SK-N-MC (cell line): ENCODE data around the gene SCD5.

Experiments used
- EZH2 ChIP-seq: fragments of 200-600 bp; sonication (generic); IDR thresholded peaks from one replicate; pipeline ENCODE4 v1.6.1; 2017; ENCODE audit warnings: antibody characterized with exemption
- FOXP2 ChIP-seq: optimal IDR thresholded peaks from 2 replicates; pipeline ENCODE3; 2011; ENCODE audit warnings: mild to moderate bottlenecking, moderate library complexity; ENCODE audit not compliant: insufficient read depth; ENCODE audit errors: extremely low read length, control extremely low read depth
- POLR2AphosphoS5 ChIP-seq: IDR thresholded peaks from 2 replicates; pipeline ENCODE4 v1.6.1; 2012; ENCODE audit warnings: mild to moderate bottlenecking, low read depth, low read length, borderline replicate concordance

DNA sequence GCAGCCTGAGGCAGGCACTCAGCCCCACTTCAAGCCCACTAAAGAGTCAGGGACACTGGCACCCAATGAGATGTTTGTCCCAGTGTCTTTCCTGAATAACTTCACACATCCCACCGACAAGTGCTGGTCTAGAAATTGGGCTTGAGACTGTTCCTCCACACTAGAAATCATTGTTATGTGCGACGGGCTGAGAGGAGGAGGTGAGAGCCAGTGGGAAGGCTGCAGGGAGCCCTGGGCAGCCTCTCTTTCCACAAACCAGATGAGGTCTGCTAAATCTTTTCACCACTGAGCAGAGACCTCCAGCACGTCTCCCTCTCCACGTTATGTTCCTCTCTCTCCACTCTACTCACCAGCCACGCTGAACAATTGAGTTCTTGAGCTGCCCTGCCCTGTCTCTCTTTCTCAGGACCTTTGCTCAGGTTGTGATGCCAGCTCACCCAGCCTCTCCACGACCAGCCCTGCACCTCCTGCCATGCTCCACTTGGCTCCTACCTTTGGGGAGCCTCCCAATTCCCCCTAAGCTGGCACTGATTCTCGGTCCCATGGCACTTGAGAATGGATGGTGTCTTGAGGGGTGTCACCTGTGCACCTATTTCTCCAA, 8.4 kb downstream of the SCD5 start:
- TF ChIP-seq POLR2AphosphoS5, result no peak
- TF ChIP-seq EZH2, result no peak
- no peak for TF ChIP-seq FOXP2
